Hematopoietic multipotent progenitor cell treated with erythropoietin and hydrocortisone succinate and interleukin-3 and kit ligand, for 6 days (in vitro differentiated cells): Measurements from ENCODE around the gene NNMT.

Source experiments
- DNase-seq: peaks from one replicate; pipeline ENCODE4 v3.0.0-alpha.2; 2015

NNMT gene

GRCh38 chr11:114353443-114353842 is 57.2 kb downstream of the NNMT start:
- DNase-seq, result no peak

GRCh38 chr11:114354076-114354475 is 57.9 kb downstream of the NNMT start:
- no peak for DNase-seq

GRCh38 chr11:114358716-114359115 is 62.5 kb downstream of the NNMT start:
- peak; percentile 28 for DNase-seq

- no peak for DNase-seq
These were observed 63.1 kb downstream of the NNMT start for GRCh38 chr11:114359342-114359741.

- no peak for DNase-seq
These were observed 66.1 kb downstream of the NNMT start for GRCh38 chr11:114362326-114362725.

GRCh38 chr11:114362958-114363357 is 66.8 kb downstream of the NNMT start:
- no peak for DNase-seq
